Activated CD8-positive, alpha-beta memory T cell treated with anti-CD3 and anti-CD28 coated beads for 1 hour (primary cell): Measurements from ENCODE around the gene MSRB3.
"Not testable (repeated sequence)": the region's sequence is repeated elsewhere in the genome, so short reads cannot be mapped to it uniquely, and the experiment has no call there.

Experiments
- DNase-seq, 2 donors: peaks; one replicate each; pipeline ENCODE4 v3.0.0-alpha.2; 2020; ENCODE audit warnings: low read depth in 1 of 2; ENCODE audit errors: extremely low read depth in 1 of 2

The MSRB3 gene

DNA sequence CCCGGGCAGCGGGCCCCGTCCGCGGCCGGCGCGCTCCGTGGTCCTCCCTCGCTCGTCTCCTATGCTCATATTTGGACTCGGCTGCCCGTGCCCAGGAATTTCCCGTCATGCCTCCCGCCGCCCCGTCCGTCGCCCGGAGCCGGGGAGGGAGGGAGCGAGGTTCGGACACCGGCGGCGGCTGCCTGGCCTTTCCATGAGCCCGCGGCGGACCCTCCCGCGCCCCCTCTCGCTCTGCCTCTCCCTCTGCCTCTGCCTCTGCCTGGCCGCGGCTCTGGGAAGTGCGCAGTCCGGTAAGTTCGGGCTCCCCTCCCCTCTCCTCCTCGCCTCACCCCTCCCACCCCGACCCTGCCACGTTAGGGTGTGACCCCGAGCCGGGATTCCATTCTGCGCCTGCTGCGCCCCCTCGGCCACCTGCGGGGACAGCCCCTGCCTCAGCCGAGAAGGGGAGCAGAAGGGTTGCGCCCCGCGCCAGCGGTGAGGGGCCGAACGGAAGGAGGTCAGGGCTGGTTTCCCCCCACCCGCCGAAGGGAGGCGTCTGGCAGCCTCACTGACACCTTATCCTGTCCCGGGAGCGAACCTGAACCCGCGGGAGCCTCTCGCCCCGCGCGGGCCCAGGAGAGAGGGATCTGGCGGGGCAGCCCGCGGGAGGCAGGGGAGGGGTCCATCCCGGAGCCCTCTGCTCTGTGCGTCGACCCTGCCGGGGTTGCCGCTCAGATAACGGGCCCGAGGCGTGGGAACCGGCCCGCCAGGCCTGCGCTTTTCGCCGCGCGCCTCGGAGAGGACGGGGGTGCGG is at the start of gene MSRB3:
MSRB3 (plus strand) TSS at position 108 of the 793 bp plus-strand sequence. CDS start 29,897 bp downstream, outside the sequence.
- no peak for DNase-seq

DNA sequence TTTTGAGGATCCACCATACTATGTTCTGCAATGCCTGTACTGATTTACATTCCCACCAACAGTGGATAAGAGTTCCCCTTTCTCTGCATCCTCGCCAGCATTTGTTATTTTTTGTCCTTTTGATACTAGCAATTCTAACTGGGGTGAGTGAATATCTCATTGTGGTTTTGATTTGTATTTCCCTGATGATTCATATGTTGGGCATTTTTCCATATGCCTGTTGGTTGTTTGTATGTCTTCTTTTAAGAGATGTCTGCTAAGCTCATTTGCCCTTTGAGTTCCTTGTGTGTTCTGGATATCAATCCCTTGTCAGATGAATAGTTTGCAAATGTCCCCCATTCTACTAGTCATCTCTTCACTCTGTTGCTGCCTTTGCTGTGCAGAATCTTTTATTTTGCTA is 49.0 kb upstream of the MSRB3 start:
- DNase-seq = no peak

DNA sequence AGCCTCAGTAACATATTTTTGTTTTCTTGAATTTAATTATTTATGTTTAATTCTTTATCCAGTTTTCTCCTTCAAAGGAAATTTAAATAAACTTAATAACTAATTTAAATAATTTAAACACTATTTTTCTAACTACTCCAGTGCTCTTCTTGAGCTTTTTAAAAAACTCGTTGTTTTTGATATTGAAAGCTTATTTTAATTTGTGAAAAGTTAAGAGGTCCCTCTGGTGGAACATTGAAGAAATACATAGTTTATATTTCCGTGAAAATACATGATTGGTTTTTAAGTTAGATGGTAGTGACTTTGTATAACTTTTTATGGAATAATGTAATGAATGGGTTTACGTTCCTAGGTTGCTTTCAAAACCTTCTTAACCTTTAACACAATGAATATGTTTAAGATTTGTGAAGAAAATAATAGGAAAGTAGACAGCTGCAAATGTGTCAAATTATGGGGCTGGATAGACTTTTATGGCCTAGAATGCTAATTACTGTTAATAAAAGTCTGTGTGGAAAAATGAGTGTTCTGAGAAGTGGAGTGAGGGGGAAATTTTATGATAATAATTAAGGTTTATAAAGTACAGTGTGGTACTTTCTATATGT is 45.9 kb upstream of the MSRB3 start:
- DNase-seq = no peak

DNA sequence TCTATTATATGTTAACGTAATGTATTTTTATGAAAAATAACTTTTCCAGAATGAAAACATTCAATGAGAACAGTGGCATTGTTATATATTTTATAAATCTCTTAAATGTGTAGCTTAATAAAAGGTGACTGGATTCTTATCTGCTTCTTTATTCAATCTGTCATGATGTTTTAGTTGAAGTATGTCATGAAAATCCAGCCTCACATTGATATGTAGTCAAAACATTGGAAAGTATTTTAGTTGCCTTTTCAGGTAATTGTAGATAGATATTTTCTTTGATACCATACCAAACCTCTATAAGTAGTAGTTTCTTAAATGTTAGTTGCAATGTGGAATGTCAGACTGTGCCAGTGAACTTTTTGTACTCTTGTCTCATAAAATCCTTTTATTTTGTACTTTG is 41.3 kb upstream of the MSRB3 start:
- no peak for DNase-seq

DNA sequence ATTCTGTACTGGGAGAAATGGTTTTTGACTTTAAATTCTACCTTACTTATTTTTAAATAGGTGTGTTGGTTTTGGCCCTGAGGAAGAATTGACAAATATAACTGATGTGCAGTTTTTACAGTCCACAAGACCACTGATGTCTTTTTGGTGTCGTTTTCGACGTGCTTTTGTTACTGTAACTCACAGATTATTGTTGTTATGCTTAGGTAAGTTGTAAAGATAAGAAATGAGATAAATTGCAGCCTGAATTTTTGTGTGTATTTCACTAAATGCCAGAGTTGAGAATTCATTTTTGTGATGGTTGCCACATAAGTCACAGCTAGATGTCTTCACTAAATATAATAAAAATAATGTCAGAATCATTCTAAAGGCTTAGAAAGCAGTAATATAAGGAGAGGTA is 39.9 kb upstream of the MSRB3 start:
- no peak for DNase-seq

DNA sequence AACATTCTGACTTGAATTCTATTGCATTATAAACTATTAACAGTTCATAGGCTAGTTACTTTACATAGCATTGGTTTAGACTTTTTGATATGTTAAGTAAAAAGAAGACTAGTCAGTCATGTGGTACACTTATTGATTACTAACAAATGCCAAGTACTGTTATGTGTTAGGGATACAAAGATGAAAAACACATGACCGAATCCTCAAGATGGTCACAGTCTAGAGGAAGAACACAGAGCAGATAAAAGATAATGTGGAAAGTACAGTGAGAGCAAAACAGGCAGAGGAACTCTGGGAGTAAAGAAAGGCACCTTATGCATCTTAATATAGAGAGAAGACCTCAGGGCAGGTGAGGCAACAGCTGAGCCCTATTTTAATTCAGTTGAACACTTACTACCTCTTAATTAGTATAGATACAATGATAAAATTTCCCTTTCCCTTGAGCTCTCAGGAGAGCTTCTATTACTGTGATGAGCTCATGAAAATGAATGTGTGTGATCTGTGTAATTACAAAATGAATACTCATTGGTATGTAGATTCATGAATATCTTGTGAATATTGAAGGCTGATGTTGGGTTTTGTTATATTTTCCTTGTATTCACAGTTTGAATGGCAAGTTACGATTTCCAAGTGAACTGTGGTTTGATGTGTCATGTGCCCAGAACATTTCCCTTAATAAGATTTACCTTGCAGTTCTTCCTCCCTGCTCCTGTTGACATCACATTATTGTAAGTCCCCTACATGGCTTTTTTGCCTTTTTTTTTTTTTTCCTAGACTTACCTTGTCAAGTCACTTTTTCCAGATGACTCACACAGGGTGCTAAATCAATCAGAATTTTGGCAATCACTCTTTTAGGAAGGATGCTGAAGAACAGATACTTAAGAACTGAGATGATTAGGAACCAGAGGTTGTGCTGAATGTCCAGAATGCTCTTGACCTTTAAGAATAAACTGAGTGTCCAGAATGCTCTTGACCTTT is 29.5 kb upstream of the MSRB3 start:
- DNase-seq = no peak

DNA sequence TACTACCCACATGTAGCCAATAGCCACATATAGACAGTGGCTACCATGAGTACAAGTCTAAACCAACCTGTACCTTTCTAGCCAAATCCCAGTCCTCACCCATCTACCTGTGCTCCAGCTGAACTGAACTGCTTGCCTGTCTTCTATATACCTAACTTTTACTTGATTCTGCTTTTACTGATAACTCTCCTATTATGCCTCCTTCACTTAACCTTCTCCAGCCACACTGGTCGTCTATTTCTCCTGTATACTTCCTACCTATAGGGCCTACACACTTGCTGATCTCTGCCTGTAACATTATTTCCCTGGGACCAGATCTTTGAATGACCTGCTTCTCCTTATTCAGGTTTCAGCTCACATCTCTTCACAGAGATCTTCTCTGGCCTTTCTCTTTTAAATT is 26.0 kb upstream of the MSRB3 start:
- DNase-seq = no peak

DNA sequence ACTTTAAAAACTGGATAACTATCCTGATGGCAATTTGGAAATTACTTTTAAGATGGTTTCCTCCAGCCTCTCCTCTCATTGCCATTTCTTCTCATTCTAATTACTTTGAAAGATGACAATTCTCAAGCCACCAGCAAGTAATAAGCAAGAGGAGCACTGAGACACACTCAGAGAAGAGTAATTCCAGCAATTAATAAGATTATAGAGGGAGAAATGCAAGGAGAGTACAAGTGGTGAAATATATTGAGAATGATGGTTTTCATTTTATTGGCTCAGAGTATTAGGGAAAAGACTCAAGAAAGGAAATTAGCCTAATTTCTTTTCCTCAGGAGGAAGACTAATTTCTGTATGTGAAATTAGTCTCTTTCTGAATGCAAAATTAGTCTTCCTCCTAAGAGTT is 20.5 kb upstream of the MSRB3 start:
- no peak for DNase-seq

DNA sequence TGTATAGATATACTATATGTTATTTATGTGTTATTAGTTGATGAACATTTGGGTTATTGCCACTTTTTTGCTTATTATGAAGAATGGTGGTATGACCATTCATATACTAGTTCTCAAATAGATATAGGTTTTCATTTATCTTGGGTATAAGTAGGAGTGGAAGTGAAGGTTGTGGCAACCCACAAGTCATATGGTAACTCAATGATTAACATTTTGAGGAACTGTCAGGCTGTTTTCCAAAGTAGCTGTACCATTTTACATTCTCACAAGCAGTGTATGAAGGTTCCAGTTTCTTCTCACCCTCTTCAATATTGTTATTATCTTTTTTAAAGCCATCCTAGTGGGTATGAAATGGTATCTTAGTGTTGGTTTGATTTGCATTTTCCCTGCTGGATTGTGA is 19.0 kb upstream of the MSRB3 start:
- no peak for DNase-seq

DNA sequence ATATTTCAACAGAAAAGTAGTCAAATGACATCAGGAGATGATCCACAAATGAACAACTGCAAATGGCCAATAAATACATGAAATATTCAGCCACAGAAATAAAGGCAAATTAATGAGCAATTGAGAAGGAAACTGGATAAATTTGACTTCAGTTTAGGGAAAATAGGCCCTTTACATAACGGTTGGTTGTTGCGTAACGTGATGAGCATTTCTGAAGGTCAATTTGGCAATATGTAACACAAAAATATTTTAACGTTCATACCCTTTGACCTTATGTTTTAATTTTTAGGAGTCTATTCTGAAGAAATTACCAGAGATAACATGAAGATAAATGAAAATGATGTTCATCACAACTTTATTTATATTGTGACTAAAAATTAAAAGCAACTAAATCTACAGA is 14.7 kb upstream of the MSRB3 start:
- DNase-seq = no peak

DNA sequence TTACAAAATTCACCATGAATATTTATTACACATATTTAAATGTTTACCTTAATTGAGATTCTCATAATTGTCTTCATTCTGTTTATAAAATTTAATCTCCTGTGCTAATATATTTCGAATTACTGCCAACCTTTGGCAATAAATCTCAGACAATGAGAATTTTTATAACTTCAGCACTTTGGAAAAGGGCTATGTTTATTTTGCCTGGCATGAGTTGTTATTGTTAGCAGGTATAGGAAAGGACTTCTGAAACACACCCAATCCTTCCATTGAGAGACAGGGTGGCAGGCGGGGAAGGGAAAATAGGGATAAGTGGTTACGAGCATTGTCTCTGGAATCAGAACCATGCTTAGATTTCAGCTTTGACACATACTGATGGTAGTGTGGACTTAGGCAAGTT is 12.1 kb upstream of the MSRB3 start:
- DNase-seq = no peak

DNA sequence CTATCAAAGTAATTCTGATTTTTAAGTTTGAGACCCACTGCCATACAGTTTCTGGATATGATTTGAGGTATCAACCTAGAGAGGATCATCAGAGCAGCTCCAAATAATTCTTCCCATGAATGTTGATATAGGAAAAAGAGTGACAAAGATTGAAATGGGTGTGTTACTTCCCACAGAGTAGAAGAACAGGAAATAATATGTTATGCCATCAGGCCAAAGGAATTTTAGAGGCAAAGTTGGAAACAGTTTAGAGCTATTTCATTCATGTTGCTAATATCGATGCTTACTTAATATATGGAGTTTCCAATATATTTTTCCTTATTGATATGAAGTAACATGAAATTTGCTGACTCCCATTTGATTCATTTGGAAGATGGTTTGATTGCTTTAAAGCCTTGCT is 8.9 kb upstream of the MSRB3 start:
- no peak for DNase-seq

DNA sequence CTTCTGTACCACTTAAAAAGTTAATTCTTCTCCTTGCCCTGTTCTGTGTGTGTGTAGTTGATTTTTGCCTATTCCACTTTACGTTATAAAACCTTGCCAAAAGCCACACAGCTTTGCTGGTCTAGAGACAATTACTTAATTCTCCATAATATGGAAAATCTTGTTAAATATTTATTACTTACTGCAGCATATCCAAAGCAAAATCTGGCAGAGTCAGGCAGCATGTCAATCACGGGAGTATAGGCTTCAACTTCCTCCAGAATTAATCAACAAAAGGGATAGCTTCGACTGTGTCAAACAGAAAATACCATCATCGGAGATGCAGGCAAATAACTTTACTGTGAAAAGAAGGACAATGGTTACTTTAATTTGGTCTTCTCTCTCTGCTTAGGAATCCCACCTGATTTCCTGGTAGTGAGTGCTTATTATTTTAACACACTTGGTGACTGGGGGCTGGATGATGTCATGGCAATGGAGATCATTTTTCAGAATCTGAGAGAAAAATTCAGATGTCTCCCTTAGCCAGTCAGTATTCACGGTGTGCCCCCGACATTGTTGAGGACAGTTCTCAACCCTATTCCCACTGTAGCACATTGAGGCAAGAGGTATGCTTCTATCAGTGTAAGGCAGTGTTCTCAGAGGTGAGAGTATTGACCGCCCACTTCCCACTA is 3.7 kb upstream of the MSRB3 start:
- DNase-seq = no peak

DNA sequence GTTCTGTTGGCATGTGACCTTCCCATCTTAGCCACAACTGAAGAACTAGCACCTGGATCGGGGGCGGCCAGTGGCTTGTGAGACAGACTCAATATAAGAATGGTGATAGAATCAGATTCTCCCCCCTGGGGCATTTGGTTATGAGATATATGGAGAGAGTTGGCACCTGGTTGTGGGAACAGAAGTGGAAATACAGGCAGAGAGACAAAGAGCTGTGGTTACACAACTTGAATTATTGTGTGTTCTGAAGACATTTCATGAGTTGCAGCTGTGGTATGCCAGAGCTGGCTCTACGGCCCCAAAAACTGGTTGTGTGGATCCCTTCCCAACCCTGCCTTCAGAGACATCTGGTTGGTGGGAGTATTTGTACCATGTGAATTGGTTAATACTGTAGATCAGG is 2.9 kb upstream of the MSRB3 start:
- DNase-seq = no peak

DNA sequence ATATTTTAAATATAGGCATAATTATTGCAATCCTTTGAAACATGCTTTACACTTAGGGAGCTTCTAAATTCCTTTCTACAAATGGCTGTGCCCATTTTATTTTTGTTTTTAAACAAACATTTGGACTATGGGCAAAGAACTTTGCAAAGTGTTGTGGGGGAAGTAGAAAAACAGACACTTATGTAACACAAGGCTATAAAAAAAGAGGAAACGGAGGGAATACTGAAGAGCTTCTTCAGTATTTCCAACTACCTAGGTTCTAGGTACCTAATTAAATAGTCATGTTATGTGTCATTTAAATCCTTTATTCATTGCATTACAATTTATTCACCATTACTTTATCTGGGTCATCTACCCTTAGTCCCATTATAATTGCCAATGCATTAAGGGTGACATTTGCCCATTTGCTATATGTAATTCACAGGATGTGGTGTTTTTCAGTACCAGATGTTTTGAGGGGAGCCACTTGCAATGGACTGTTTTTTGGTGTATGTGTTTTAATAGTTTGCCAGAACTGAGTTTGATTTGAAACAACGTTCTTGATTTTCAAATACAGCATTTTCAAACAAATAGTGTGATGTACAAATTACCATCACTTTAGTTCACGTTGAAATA is 1.5 kb upstream of the MSRB3 start:
- no peak for DNase-seq

DNA sequence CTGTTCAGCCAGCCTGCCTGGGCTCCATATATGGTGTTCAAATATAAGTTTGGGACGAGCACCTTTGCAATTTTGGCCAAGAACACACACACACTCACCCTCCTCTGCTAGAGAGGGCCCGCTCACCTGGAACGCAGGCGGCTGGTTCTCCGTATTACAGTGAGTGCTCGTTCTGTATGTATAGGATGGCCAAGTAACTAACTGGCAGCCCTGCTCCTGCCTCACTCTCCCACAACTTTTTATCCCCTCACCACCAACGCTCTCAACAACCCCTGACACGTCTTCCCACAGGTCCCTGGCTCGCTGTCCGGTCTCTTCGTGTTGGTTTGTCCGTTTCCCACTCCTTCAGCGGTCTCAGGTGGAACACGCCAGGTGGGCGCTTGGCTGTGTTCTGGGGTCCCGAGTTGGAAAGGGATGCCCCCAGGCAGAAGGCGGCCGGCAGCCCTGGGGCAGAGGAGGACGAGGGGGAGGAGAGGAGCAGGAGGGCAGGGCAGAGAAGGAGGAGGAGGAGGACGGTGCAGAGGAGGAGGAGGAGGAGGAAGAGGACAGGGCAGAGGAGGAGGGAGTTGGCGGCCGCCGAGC is 398 bp upstream of the MSRB3 start:
- DNase-seq = no peak

DNA sequence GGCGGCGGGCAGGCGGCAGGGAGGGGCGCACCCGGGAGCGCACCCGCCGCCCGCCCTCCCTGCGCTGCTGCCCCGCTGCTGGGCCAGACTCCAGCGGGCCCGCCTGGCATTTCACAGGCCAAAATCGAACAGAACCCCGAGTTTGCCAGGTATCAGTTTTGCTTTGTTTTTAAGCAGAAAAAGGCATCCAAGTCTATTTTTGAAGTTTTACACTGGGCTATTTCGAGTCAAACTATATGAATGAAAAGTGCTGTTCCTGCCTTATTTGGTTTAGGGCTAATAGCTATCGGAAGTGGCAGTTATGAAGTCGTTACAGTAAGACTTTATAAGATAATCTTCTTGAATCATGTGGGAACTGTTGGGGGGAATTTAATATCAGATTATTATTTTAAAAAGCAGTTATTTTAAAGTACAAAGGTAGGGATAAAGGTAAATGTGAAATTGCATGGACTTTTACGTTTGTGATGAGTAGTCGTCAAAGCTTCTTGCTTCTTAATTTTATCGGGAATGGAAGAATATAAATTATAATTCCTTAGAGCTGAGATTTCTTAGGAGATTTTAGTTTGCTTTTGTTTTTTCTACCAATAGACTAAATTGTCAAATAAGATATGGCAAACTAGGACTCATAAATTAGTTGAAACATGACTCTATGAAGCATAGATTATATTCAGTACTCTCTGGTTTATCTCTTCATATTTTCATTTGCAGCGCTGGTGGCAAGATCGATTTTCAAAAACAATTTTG is 1.1 kb downstream of the MSRB3 start:
- DNase-seq = no peak

DNA sequence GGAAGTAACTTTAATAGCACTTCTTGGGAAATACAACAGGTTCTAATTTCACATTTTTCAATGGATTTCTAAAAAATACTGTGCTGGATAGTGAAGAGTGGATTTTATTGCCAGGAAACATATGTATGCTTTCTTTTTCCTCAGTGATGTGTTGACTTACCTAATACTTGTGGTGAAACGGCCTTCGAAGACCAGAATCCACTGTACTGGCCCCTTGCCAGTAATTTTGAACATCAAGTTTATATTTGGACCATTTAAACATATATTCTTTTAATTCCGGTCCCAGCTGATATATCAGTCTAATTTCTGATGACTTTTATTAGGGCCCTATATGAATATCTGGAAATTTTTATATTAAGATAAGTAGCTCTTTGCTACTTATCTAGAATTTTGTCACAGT is 1.8 kb downstream of the MSRB3 start:
- no peak for DNase-seq

DNA sequence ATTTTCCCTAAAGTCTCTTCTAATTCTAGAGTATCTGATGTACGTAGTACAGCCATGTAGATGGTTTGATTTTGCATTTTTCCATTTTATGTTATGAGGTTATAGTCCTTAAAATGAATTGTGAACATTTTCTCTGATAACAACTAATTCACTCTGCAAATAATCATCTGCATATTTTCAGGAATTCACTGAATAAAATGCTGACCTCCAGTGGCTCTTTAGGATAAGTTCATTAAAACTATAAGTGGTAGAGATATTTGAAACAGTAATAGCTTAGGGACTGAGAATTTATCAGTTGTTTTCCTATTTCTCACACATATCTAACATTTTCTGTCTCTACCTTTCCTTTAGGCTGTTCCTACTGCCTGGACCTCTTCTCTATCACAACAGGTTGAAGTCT is 4.4 kb downstream of the MSRB3 start:
- DNase-seq = no peak

DNA sequence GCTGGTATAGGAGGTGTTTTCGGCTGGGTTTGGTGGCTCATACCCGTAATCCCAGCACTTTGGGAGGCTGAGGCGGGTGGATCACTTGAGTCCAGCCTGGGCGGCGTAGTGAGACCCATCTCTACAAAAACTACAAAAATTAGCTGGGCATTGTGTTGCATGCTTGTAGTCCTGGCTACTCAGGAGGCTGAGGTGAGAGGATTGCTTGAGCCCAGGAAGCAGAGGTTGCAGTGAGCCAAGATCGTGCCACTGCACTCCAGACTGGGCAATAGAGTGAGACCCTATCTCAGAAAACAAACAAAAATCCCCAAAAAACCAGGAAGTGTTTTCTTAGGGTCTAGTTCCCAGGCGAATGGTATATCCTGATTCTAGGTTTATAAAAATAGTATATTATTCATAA is 7.0 kb downstream of the MSRB3 start:
- not testable (repeated sequence) for DNase-seq
